ENCODE data around the gene ITGAE. TPM values are rescaled to one million over a fixed set of nuclear protein-coding genes. Genes with fewer than 3 reads are reported as not detected.

Gene ITGAE
- total RNA-seq, 4 donors from 2014 or later, result 8.3 to 13.9 (median 9.6) TPM

DNA sequence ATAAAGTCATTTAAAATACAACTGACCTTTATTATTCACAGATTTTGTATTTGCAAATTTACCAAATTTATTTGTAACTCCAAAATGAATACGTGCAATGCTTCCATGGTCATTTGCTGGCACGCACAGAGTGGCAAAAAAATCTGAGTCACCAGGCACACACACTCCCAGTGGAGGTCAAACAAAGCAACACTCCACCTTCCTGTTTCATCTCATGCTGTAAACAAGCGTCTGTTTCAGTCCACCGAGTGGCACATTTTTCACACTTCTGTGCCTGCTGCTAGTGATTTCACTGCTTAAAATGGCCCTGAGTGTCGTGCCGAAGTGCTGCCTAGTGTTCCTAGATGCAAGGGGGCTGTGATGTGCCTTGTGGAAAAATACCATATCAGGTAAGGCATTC lies 17.8 kb upstream of the ITGAE start:
- TF ChIP-seq, protein P1, sequence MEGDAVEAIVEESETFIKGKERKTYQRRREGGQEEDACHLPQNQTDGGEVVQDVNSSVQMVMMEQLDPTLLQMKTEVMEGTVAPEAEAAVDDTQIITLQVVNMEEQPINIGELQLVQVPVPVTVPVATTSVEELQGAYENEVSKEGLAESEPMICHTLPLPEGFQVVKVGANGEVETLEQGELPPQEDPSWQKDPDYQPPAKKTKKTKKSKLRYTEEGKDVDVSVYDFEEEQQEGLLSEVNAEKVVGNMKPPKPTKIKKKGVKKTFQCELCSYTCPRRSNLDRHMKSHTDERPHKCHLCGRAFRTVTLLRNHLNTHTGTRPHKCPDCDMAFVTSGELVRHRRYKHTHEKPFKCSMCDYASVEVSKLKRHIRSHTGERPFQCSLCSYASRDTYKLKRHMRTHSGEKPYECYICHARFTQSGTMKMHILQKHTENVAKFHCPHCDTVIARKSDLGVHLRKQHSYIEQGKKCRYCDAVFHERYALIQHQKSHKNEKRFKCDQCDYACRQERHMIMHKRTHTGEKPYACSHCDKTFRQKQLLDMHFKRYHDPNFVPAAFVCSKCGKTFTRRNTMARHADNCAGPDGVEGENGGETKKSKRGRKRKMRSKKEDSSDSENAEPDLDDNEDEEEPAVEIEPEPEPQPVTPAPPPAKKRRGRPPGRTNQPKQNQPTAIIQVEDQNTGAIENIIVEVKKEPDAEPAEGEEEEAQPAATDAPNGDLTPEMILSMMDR (IDR thresholded peaks at IDR 0.05), result no peak
- TF ChIP-seq POLR2A (IDR thresholded peaks at IDR 0.05), result no peak
- intact Hi-C loops (cut with DNase I; ENCODE audit: low total_unique reads), result no loop called here

DNA sequence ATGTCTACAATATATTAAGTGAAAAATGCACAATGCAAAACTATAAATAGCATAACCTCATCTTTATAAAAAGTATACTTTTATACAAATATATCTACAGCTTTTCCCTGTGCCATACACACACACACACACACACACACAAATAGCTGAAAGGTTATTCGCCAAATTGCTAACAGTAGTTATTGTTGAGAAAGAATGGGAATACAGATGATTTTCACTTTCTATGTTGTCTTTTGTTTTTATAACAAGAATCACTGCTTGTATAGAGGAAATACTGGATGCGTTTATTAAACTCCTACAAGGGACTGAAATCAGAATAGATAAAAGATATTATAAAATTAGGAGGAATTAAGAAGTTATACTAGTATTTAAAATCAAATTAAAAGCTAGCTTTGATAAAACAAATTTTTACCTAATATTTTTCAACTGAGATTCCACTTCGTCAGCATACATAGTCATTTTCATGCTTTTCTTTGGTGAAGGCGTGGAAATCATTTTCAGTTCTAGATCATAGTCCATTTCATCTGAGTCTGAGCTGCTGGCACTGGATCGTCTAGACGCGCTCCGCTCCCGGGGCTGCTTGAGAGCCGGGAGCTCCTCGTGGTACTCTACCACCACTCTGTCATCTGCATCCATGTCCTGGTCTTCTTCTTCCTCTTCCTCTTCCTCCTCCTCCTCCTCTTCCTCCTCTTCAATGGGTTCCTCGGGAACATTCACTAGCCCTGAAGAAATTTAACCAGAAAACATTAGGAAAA lies 17.0 kb upstream of the ITGAE start:
- no peak overlapping the region for H3K4me3 ChIP-seq (ENCODE audit: low read depth, poor library complexity, severe bottlenecking)
- DNase-seq (ENCODE audit: low spot score in 2 of 2), result no peak
- intact Hi-C loops (cut with DNase I; ENCODE audit: low total_unique reads), result no loop called here
- no peak for TF ChIP-seq POLR2A (IDR thresholded peaks at IDR 0.05)
- TF ChIP-seq, protein P1 (IDR thresholded peaks at IDR 0.05), result no peak
- WGBS, 2 donors, result 89 to 91% methylated on average over 12 of the region's 12 CpGs

More for the DNA sequence above, 17.8 kb upstream of the ITGAE start:
- DNase-seq (ENCODE audit: low spot score in 2 of 2), result no peak
- WGBS, 2 donors, result 78 to 81% methylated on average over 6 of the region's 6 CpGs
- H3K4me3 ChIP-seq (ENCODE audit: low read depth, poor library complexity, severe bottlenecking), result no peak overlapping the region

DNA sequence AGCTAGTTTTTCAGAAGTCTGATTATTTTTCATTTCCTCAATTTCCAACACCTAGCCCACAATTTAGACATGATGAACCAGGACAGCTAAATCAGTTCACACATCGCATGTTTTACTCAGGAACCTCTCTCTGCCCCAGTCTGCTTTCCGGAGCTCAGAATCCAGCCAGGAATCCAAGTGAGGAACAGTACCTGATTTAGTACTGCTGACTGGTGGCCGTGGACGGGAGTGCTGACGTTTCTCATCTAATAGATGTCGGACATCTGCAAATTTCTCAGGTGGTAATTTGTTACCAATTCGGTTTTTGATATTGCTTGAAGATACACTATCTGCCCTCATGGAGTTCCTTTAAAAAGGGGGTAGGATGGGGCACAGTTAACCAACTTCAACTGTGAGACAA lies 14.9 kb upstream of the ITGAE start:
- TF ChIP-seq, protein P1 (IDR thresholded peaks at IDR 0.05), result no peak
- no peak for TF ChIP-seq POLR2A (IDR thresholded peaks at IDR 0.05)
- H3K4me3 ChIP-seq (ENCODE audit: low read depth, poor library complexity, severe bottlenecking), result no peak overlapping the region
- intact Hi-C loops (cut with DNase I; ENCODE audit: low total_unique reads), result no loop called here
- no peak for DNase-seq (ENCODE audit: low spot score in 2 of 2)
- 78 to 84% methylated on average over 7 of the region's 7 CpGs for WGBS, 2 donors

DNA sequence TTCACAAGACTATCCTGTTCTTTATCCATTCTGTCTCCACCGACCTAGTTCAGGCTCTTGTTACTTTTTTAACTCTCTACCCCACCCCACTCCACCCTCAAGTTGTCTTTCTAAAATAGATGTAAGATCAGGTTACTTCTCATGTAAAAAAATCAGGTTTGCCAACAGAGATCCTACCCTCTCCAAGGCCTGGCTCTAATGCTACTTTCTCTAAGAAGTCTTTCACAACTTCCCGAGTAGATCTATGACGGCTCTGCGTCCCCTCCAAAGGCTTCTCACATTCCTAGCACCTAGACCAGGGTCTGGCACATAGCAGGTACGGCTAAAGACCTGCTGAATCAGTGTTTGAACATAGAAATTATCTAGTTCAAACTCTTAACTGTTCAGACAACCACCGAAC lies 14.1 kb upstream of the ITGAE start:
- DNase-seq (ENCODE audit: low spot score in 2 of 2), result no peak
- TF ChIP-seq, protein P1 (IDR thresholded peaks at IDR 0.05), result no peak
- no peak for TF ChIP-seq POLR2A (IDR thresholded peaks at IDR 0.05)
- H3K4me3 ChIP-seq (ENCODE audit: low read depth, poor library complexity, severe bottlenecking), result no peak overlapping the region
- intact Hi-C loops (cut with DNase I; ENCODE audit: low total_unique reads), result no loop called here
- WGBS, 2 donors, result 78% methylated on average over 6 of the region's 6 CpGs

DNA sequence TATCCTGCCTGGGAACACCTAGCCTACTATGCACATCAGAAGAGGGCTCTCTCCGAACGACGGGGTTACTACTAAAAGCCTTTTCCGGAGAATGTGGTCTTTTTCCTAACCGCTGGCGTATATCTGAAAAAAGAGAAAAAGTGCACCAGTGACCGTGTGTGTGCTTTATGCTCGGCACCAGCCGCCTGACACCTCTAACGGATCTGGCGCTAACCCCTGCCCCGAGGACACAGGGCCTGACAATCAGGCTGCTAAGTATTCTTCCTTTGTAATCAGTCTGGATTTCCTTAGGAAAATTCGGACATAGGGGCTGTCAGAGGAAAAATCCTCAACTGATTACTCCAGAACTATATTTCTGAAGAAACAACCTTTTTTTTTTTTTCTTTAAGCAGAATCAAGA lies 13.4 kb upstream of the ITGAE start:
- H3K4me3 ChIP-seq (ENCODE audit: low read depth, poor library complexity, severe bottlenecking), result no peak overlapping the region
- peak in 1 of 2 donors; percentile 74 for DNase-seq (ENCODE audit: low spot score in 2 of 2)
- TF ChIP-seq, protein P1 (IDR thresholded peaks at IDR 0.05), result no peak
- TF ChIP-seq POLR2A (IDR thresholded peaks at IDR 0.05), result no peak
- intact Hi-C loops (cut with DNase I; ENCODE audit: low total_unique reads), result no loop called here
- 86 to 92% methylated on average over 13 of the region's 13 CpGs for WGBS, 2 donors

DNA sequence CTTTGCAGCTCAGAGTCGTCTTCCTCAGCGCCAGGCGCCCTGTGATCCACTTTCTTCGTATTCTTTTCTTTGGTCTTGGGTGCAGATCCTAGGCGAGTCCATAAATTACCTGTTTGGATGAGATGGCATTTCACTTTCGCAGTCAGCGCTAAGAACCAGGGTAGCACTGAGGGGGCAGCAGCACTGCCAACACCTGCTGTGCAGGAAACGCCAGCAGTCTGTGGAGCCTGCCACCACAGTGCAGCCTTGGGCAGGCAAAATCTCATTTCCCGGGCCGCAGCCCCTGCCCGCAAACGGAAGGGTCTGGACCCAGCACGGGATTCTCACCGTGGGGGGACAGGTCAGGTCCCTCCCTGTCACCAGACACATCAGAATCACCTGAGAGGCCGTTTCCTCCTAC lies 12.2 kb upstream of the ITGAE start:
- DNase-seq (ENCODE audit: low spot score in 2 of 2), result peak in 1 of 2 donors; percentile 50
- 72 to 81% methylated on average over 15 of the region's 15 CpGs for WGBS, 2 donors
- TF ChIP-seq, protein P1 (IDR thresholded peaks at IDR 0.05), result no peak
- TF ChIP-seq POLR2A (IDR thresholded peaks at IDR 0.05), result no peak
- no peak overlapping the region for H3K4me3 ChIP-seq (ENCODE audit: low read depth, poor library complexity, severe bottlenecking)
- intact Hi-C loops (cut with DNase I; ENCODE audit: low total_unique reads), result no loop called here

Data from lower leg skin (tissue), 4 donors.